Stimulated activated CD8-positive, alpha-beta memory T cell treated with anti-CD3 and anti-CD28 coated beads, Interleukin-12 subunit alpha, Interleukin-12 subunit beta, amount 100 ng/mL, for 24 hours (primary cell): ENCODE data around the gene ZSCAN4.

Experiments used
- DNase-seq: peaks from one replicate; pipeline ENCODE4 v3.0.0-alpha.2; 2020; ENCODE audit errors: extremely low read depth

ZSCAN4 gene

DNA sequence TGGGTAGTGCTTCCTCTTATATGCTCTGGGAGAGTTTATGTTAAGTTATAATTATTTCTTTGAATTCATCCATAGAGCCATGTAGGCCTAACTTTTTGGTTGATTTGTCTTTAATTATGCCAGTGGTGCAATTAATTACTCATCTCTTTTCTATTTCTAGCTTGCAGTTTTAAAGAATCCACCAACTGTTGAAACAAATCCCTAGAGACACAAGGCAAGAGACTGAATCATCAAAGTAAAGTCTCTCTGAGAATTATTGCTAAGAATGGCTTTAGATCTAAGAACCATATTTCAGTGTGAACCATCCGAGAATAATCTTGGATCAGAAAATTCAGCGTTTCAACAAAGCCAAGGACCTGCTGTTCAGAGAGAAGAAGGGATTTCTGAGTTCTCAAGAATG, 7.1 kb downstream of the ZSCAN4 start:
- DNase-seq = no peak

DNA sequence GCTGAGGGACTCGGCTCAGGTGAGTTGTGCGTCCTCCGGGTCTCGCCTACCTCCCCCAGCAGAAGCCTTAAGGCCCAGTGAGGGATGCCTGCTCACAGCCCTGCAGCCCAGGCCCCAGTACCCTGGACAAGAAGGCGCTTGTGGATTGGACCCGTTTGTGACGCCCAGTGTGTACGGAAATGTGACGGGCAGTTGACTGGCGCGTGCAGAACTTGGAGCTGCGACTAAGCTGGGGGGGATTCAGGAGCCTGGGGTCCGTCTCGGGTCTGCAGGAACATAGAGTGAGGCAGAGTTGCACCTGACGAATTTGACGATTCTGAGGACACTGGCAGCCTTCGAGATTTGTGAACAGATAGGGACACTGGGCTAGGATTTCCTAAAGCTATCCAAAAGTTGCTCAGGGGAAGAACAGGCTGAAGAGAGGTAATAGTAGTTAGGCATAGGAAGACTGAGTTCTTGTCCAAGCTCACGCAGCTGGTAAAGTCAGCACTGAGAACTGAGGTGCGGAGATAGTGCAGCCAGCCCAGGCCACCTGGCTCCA, 13.6 kb downstream of the ZSCAN4 start:
- no peak for DNase-seq

DNA sequence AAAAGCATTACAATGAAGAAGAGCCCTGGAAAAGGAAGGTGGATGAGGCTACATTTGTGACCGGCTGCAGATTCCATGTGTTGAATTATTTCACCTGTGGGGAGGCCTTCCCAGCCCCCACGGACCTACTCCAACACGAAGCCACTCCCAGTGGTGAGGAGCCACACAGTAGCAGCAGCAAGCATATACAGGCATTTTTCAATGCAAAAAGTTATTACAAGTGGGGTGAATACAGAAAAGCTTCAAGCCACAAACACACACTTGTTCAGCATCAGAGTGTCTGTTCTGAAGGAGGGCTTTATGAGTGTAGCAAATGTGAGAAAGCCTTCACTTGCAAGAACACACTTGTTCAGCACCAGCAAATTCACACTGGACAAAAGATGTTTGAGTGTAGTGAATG, 18.0 kb downstream of the ZSCAN4 start:
- DNase-seq = no peak

DNA sequence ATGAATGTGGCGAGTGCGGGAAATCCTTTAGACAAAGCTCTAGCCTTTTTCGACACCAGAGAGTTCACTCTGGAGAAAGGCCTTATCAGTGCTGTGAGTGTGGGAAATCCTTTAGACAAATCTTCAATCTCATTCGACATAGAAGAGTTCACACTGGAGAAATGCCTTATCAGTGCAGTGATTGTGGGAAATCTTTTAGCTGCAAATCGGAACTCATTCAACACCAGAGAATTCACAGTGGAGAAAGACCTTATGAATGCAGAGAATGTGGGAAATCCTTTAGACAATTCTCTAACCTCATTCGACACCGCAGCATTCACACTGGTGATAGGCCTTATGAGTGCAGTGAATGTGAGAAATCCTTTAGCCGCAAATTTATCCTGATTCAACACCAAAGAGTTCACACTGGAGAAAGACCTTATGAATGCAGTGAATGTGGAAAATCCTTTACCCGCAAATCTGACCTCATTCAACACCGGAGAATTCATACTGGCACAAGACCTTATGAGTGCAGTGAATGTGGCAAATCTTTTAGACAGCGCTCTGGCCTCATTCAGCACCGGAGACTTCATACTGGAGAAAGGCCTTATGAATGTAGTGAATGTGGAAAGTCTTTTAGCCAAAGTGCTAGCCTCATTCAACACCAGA, 18.8 kb downstream of the ZSCAN4 start:
- DNase-seq = no peak

DNA sequence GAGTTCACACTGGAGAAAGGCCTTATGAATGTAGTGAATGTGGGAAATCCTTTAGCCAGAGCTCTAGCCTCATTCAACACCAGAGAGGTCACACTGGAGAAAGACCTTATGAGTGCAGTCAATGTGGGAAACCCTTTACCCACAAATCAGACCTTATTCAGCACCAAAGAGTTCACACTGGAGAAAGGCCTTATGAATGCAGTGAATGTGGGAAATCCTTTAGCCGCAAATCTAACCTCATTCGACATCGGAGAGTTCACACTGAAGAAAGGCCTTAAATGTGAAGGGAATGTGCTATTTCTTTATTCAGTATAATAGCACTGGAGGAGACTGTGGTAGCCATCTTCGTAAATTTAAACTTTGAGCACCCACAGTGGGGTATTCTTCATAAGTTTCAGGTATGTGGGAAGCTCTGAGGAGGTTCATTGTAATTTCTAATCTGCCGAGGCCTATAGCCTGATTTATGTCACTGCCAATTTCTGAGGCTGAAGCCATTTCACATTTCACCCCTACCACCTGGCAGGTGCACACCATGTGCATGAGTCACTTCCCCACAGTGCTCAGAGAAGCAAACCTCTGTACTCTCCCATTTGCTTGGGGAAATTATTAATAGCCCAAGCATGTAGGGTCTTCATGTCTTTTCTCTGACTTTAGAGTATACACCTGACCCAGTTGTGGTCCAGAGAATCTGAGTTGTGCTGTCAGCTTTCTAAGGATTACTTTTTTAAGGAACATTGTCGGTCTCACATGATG, 19.5 kb downstream of the ZSCAN4 start:
- DNase-seq = no peak

DNA sequence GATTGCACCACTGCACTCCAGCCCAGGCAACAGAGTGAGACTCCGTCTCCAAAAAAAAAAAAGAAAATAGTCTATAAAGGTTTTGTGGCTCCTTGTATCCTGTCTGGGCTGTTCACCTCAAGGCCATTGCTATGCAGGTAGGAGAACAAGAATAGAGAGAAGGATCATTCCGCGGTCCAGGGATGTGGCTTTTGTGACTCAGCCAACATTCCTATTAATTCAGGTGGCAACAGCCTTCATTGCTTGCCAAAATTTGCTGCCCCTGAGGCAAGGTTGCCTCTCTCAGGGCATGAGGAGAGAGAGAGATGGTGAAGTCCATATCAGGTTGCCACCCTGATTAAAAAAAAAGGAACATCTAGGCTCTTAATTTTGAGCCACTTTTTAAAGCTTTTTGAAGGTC, 21.0 kb downstream of the ZSCAN4 start:
- DNase-seq = no peak

DNA sequence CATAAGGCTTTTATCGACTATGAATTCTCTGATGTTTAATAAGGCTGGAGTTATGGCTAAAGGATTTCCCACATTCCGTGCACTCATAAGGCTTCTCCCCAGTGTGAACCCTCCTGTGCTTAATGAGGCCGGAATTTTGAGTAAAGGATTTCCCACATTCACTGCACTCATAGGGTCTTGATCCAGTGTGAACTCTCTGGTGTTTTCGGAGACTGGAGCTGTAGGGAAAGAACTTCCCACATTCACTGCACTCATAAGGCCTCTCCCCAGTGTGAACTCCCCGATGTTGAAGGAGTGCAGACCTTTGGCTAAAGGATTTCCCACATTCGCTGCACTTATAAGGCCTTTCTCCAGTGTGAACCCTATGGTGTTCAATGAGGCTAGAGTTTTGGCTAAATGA, 32.9 kb downstream of the ZSCAN4 start:
- DNase-seq = no peak

DNA sequence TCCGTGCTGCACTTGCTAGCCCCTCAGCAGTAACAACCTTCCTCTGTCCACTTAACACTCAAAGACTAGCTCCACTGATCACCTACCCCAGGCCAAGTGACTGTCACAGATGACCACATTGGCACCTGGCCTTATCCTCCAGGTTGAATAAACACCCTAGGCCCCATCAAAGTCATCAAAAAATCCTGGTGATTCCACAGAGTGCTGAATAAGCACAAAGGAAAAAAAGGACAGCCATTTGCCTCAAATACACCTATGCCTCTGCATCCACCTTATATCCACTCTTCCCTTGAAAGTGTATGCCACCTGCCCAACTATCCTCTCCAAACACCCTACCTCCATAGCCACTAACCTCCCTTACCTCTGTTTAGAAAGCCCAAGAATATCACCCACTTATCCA, 37.6 kb downstream of the ZSCAN4 start:
- no peak for DNase-seq

DNA sequence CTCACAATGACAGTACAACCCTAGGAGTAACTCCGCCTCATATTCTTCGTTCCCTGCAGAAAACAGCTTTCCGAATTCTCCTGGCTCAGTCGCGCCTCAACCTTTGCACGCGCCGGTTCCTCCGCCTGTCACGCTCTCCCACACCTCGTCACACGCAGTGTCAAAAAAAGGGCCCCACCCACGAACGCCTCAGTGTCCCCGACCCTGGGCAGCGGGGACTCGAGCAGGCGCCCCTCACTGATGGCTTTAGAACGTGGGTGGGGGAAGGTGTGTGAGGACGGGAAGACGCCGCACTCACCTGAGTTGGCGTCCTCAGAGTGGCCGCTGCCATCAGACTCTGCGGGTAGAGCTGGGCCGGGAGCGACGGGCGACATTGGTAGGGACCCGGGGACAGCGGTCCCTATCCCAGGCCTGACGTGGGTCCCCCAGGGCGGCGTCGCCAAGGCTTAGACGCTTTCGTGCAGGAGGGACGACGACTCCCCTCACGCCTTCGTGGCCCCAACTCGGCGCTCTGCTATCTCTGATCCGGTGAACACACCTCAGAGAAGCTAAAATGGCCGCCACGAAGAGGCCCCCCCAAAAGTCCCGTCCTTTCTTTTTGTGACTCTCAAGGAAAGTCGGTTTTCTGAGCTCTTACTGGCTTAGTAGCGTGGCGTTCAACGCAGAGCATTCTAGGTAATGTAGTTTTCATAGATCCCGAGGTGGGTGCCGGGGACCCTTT, 40.1 kb downstream of the ZSCAN4 start, which contains the start of gene ZNF154:
TSS of gene ZNF154 (minus strand) at position 564 of the 721 bp plus-strand sequence. CDS start at position 331, 233 bp downstream.
- DNase-seq = no peak

DNA sequence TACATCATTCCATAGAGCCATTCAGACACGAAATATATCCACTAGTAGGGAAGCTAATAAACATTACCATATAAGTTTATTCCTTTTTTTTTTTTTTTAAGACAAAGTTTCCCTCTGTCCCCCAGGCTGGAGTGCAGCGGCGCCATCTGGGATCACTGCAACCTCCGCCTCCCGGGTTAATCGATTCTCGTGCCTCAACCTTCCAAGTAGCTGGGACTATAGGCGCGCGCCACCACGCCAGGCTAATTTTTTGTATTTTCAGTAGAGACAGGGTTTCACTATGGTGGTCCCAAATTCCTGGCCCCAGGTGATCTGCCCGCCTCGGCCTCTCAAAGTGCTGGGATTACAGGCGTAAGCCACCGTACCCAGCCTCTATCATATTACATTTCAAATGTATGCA, 40.9 kb downstream of the ZSCAN4 start:
- DNase-seq = no peak

DNA sequence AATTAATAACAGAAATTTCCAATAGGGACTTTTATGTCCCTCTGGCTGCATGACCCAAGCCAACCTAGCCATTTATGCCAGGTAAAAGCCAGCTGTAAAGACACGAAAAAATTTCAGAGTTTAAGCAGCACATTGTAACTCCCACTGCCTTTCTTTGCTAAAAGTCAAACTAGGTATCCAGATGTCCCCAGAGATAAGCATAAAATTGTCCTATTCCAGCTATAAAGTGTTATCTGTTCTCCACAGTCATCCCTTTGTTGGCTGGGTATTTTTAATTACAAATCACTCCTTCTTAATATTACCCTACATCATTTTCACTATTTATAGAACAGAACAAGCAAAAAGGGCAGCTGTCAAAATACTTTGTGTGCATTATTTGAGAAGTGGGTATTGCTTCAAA, 43.5 kb downstream of the ZSCAN4 start:
- no peak for DNase-seq

DNA sequence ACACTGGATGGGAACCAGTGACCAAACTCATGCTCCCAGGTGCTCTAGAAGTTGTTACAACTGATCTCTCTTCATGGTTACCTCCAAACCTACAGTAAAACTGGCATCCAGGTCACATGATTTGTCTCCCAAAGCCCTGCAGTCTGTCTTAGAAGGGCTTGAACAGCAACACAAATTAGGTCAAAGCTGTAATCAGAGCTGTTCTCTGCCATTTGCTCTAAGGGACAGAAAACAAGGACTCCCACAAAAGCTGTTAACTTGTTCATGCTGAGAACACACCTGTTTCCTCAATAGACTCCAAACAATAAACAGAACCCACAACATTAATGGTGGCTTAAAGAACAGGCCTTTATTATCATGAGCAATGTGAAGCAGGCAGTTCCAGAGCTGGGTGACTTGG, 50.7 kb downstream of the ZSCAN4 start:
- no peak for DNase-seq

DNA sequence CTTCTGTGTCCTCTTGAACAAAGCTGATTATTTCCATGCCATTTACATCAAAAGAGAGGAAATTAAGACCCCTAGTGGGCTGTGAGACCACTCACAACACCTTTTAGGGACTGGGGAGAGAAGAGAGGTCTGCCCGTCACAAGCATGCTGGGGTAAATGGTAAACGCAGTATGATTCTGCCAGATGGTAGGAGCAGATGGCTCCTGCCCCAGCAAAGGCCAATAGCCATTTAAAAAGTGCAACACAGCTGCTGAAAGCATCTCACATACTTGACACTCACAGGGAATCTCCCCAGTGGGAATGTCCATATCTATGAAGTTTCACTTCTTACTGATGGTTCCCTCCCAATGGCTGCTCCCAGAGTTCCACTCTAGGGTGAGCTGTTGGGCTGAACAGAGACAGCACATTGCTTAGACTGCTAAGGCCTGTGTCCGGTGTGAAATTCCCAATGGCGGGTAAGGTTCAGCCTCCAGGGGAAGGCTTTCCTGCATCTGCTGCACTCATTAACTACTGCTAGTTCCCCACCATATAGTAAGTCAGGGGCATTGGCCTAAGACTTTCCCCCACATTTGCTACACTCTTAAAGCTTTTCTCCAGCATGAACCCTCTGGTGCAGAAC, 51.3 kb downstream of the ZSCAN4 start:
- DNase-seq = no peak

DNA sequence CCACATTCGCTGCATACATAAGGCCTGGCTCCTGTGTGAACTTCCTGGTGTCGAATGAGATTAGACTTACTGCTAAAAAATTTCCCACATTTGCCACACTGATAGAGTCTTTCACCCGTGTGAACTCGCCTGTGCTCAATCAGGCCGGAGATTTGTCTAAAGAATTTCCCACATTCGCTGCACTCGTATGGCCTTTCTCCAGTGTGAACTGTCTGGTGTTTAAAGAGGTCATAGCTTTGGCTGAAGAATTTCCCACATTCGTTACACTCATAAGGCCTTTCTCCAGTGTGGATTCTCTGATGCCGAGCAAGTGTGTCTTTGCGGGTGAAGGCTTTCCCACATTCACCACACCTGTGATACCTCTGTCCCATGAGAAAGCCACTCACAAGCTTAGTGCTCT, 52.1 kb downstream of the ZSCAN4 start:
- DNase-seq = no peak
